ENCODE data around the gene HAGHL. TPM values are rescaled to one million over a fixed set of nuclear protein-coding genes. Genes with fewer than 3 reads are reported as not detected.

The HAGHL gene
- total and polyA plus RNA-seq, 2 donors (not counting 3 experiments of a cell fraction or from before 2014, with no cell fraction given): 6.3 to 6.8 TPM

- no peak for TF ChIP-seq FOS (IDR thresholded peaks at IDR 0.05; ENCODE audit: borderline replicate concordance, insufficient read depth, low read length)
- no peak for TF ChIP-seq POLR2AphosphoS5 (IDR thresholded peaks at IDR 0.05; ENCODE audit: insufficient read depth, low read depth, low read length)
- no peak for TF ChIP-seq GATA2 (IDR thresholded peaks at IDR 0.05; ENCODE audit: insufficient read depth, insufficient read length, low read depth, low read length)
- no peak for TF ChIP-seq EZH2 (IDR thresholded peaks at IDR 0.05; ENCODE audit: borderline replicate concordance, low read depth, low read length, severe bottlenecking)
- no peak for TF ChIP-seq MAX (IDR thresholded peaks at IDR 0.05; ENCODE audit: insufficient read depth, insufficient read length)
- no peak for TF ChIP-seq JUN (IDR thresholded peaks at IDR 0.05; ENCODE audit: borderline replicate concordance, insufficient read depth, insufficient read length, low read depth)
- TF ChIP-seq CTCF (IDR thresholded peaks at IDR 0.05; ENCODE audit: extremely low read depth in 1 of 2, insufficient read depth in 1 of 2, low read depth in 1 of 2, low read length in 2 of 2): peak in 1 of 2 donors; percentile 16
- TF ChIP-seq MYC (IDR thresholded peaks at IDR 0.05; ENCODE audit: low read depth, low read length): no peak
- TF ChIP-seq POLR2A (IDR thresholded peaks at IDR 0.05; ENCODE audit: low read depth, low read length): no peak
- H3K4me2 ChIP-seq (ENCODE audit: insufficient read depth, low read length): no peak overlapping the region
- DNase-seq (ENCODE audit: low read depth, low spot score) (no peak), FAIRE-seq (no peak)
- H3K27me3 ChIP-seq (ENCODE audit: control insufficient read depth in 2 of 2, insufficient read depth in 2 of 2, low read length in 2 of 2): no peaks in the 10 kb centered on the region
- H3K79me2 ChIP-seq (ENCODE audit: control insufficient read depth, insufficient read depth, low read length): peaks cover 6% of the 10 kb centered on the region
- peaks cover 10% of the 10 kb centered on the region for H3K4me1 ChIP-seq (ENCODE audit: control insufficient read depth, extremely low read depth, insufficient read depth, low read length)
- H3K36me3 ChIP-seq (ENCODE audit: control insufficient read depth in 2 of 2, extremely low read depth in 1 of 2, insufficient read depth in 2 of 2, low read length in 2 of 2): no peaks in the 10 kb centered on the region
- no peak overlapping the region for H3K4me3 ChIP-seq (replicated peaks in 1 of 3; ENCODE audit: insufficient read depth in 1 of 3, low read depth in 1 of 3, low read length in 3 of 3)
- no peak overlapping the region for H3K27ac ChIP-seq (ENCODE audit: insufficient read depth, low read depth, low read length)
- no TSS peak for BruUV-seq (replicated peaks)
- ChIA-PET CTCF (interaction anchor here (1.7 kb wide), 1 partner anchor 41 kb away, joined by 4 read pairs; no protein-coding TSS in a partner anchor), POLR2A (no interaction called here)
- H3K9me1 ChIP-seq (replicated peaks; ENCODE audit: control insufficient read depth, extremely low read depth, insufficient read depth, low read length): no peaks in the 10 kb centered on the region
- dilution Hi-C loops (cut with MboI; ENCODE audit: extremely low pct_ligation_motif_present, low sequenced_read_pairs): no loop called here
- no peaks in the 10 kb centered on the region for H4K20me1 ChIP-seq (replicated peaks; ENCODE audit: control insufficient read depth, extremely low read depth, insufficient read depth, low read length)
- no peak overlapping the region for H2AFZ ChIP-seq (ENCODE audit: low read depth, low read length)
- intact Hi-C loops (cut with micrococcal nuclease): loop anchor here (5.0 kb wide), 1 partner anchor 43 kb away; the partner anchor contains the start of genes CHTF18 and RPUSD1
- no peaks in the 10 kb centered on the region for H3K9me3 ChIP-seq (replicated peaks; ENCODE audit: control insufficient read depth, insufficient read depth, low read length)
- H3K9ac ChIP-seq (replicated peaks; ENCODE audit: extremely low read depth, insufficient read depth, low read length): no peak overlapping the region
Observed at GRCh38 chr16:743794-744500, 17.0 kb downstream of the HAGHL start.
